GM18505 (cell line): ENCODE data around the gene LDLRAD2.

Source experiments
- ATAC-seq: cut with Tn5 transposase; IDR thresholded peaks from one replicate; pipeline ENCODE4 v1.9.1; 2021; ENCODE audit not compliant: unreplicated experiment
- POLR2A ChIP-seq: IDR thresholded peaks from 4 replicates; pipeline ENCODE4 v1.6.1; 2011; ENCODE audit warnings: borderline replicate concordance; ENCODE audit not compliant: insufficient read depth, insufficient read length; ENCODE audit errors: extremely low read depth

Gene LDLRAD2

GRCh38 chr1:21874328-21874727 is 62.3 kb downstream of the LDLRAD2 start:
- ATAC-seq: no peak
- TF ChIP-seq POLR2A: no peak
